ENCODE data around the gene MGAT1. TPM values are rescaled to one million over a fixed set of nuclear protein-coding genes. Genes with fewer than 3 reads are reported as not detected.
A peak's percentile ranks its signal among the peaks of the same experiment; 100 is the strongest.
"Not testable (repeated sequence)": the region's sequence is repeated elsewhere in the genome, so short reads cannot be mapped to it uniquely, and the experiment has no call there.

Gene MGAT1
- total RNA-seq, 1 donor from 2014 or later: 122 TPM

- no peaks in the 10 kb centered on the region for H3K27me3 Mint-ChIP-seq (ENCODE audit: low read depth)
- peaks cover 29% of the 10 kb centered on the region for H3K4me1 Mint-ChIP-seq (ENCODE audit: low read depth)
- peaks cover 58% of the 10 kb centered on the region for H3K36me3 Mint-ChIP-seq (ENCODE audit: low read depth)
- H3K27ac Mint-ChIP-seq: peak overlapping the region; percentile 92
- intact Hi-C loops (cut with micrococcal nuclease): loop anchor here (1.0 kb wide), 2 partner anchors 21 to 29 kb away; no protein-coding TSS in a partner anchor
- H3K9me3 Mint-ChIP-seq: peaks cover 10% of the 10 kb centered on the region
- H3K4me3 Mint-ChIP-seq (ENCODE audit: low read depth): peak overlapping the region; percentile 88
- DNase-seq (ENCODE audit: low spot score): peak; percentile 74
Measured at GRCh38 chr5:180831139-180832093, 28.8 kb upstream of the MGAT1 start.

- Mint-ChIP-seq H3K9me3 (peaks cover 10% of the 10 kb centered on the region), H3K27me3 (ENCODE audit: low read depth) (no peaks in the 10 kb centered on the region), H3K36me3 (ENCODE audit: low read depth) (peaks cover 54% of the 10 kb centered on the region), H3K27ac (peak overlapping the region; percentile 92), H3K4me3 (ENCODE audit: low read depth) (peak overlapping the region; percentile 88), H3K4me1 (ENCODE audit: low read depth) (peaks cover 38% of the 10 kb centered on the region)
- DNase-seq (ENCODE audit: low spot score): peak; percentile 66
- intact Hi-C loops (cut with micrococcal nuclease): loop anchor here (1.0 kb wide), 2 partner anchors 20 to 26 kb away; no protein-coding TSS in a partner anchor
Measured at GRCh38 chr5:180830253-180831138, 27.9 kb upstream of the MGAT1 start.

- peaks cover 10% of the 10 kb centered on the region for H3K9me3 Mint-ChIP-seq
- intact Hi-C loops (cut with micrococcal nuclease): loop anchor here (1.0 kb wide), 1 partner anchor 25 kb away; no protein-coding TSS in a partner anchor
- H3K36me3 Mint-ChIP-seq (ENCODE audit: low read depth): peaks cover 50% of the 10 kb centered on the region
- peaks cover 44% of the 10 kb centered on the region for H3K4me1 Mint-ChIP-seq (ENCODE audit: low read depth)
- H3K27ac Mint-ChIP-seq: peak overlapping the region; percentile 92
- no peaks in the 10 kb centered on the region for H3K27me3 Mint-ChIP-seq (ENCODE audit: low read depth)
- no peak for DNase-seq (ENCODE audit: low spot score)
- H3K4me3 Mint-ChIP-seq (ENCODE audit: low read depth): peak overlapping the region; percentile 88
Measured at GRCh38 chr5:180829726-180830125, 27.1 kb upstream of the MGAT1 start.

DNA sequence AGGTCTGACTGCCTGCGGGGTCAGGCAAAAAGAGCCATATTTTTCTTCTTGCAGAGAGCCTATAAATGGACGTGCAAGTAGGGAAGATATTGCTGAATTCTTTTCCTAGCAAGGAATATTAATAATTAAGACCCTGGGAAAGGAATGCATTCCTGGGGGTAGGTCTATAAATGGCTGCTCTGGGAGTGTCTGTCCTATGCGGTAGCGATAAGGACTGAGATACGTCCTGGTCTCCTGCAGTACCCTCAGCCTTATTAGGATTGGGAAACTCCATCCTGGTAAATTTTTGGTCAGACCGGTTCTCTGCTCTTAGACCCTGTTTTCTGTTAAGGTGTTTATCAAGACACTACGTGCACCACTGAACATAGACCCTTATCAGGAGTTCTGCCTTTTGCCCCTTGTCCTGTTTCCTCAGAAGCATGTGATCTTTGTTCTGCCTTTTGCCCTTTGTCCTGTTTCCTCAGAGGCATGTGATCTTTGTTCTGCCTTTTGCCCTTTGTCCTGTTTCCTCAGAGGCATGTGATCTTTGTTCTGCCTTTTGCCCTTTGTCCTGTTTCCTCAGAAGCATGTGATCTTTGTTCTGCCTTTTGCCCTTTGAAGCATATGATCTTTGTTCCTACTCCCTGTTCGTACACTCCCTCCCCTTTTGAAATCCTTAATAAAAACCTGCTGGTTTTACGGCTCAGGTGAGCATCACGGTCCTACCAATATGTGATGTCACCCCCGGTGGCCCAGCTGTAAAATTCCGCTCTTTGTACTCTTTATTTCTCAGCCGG is 26.3 kb upstream of the MGAT1 start:
- H3K27ac Mint-ChIP-seq: peak overlapping the region; percentile 53
- intact Hi-C loops (cut with micrococcal nuclease); H3K27me3 Mint-ChIP-seq (ENCODE audit: low read depth); DNase-seq (ENCODE audit: low spot score): not testable (repeated sequence)
- peak overlapping the region; percentile 67 for H3K4me3 Mint-ChIP-seq (ENCODE audit: low read depth)
- H3K9me3 Mint-ChIP-seq: peaks cover 10% of the 10 kb centered on the region
- peaks cover 42% of the 10 kb centered on the region for H3K36me3 Mint-ChIP-seq (ENCODE audit: low read depth)
- H3K4me1 Mint-ChIP-seq (ENCODE audit: low read depth): peaks cover 47% of the 10 kb centered on the region

DNA sequence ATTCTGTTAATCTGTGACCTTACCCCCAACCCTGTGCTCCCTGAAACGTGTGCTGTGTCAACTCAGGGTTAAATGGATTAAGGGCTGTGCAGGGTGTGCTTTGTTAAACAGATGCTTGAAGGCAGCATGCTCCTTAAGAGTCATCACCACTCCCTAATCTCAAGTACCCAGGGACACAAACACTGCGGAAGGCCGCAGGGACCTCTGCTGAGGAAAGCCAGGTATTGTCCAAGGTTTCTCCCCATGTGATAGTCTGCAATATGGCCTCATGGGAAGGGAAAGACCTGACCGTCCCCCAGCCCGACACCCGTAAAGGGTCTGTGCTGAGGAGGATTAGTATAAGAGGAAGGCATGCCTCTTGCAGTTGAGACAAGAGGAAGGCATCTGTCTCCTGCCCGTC is 24.8 kb upstream of the MGAT1 start:
- H3K27me3 Mint-ChIP-seq (ENCODE audit: low read depth); DNase-seq (ENCODE audit: low spot score); H3K4me3 Mint-ChIP-seq (ENCODE audit: low read depth); H3K27ac Mint-ChIP-seq; intact Hi-C loops (cut with micrococcal nuclease): not testable (repeated sequence)
- Mint-ChIP-seq H3K9me3 (peaks cover 10% of the 10 kb centered on the region), H3K36me3 (ENCODE audit: low read depth) (peaks cover 36% of the 10 kb centered on the region), H3K4me1 (ENCODE audit: low read depth) (peaks cover 41% of the 10 kb centered on the region)

DNA sequence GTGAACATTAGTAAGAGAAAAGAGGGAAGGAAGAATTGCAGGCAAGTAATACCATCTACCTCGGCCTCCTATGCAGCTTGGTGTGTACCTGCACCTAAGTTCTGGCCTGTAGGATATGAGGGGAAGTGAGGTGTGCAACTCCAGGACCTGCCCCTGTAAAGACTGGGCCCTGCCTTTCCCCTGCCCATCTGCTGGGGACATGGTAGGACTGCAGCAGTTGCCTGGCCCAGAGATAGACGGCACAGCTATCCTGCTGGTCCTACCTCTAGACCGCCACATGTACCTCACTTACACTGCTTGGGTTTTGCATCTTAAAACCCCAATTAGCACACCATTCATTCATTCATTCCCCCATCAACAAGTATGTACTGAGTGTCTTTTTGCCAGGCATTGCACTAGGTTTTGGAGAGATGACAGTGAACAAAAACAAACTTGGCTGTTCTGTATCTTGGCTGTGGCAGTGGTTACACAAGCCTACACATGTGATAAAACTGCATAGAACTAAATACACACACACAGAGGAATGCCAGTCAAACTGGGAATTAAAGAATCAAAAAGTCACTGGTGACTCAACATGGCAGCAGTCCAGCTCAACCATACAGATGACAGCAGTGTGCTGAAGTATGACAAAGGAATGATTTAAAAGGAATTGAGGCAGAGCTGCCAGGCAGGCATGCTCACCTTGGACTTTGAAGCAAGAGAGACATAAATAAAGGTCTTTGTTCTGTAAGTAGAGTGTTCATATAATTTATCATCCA is 23.3 kb upstream of the MGAT1 start:
- DNase-seq (ENCODE audit: low spot score): no peak
- peak overlapping the region; percentile 47 for H3K27ac Mint-ChIP-seq
- H3K36me3 Mint-ChIP-seq (ENCODE audit: low read depth): peaks cover 32% of the 10 kb centered on the region
- H3K4me3 Mint-ChIP-seq (ENCODE audit: low read depth): no peak overlapping the region
- peaks cover 10% of the 10 kb centered on the region for H3K9me3 Mint-ChIP-seq
- peaks cover 41% of the 10 kb centered on the region for H3K4me1 Mint-ChIP-seq (ENCODE audit: low read depth)
- intact Hi-C loops (cut with micrococcal nuclease): no loop called here
- no peaks in the 10 kb centered on the region for H3K27me3 Mint-ChIP-seq (ENCODE audit: low read depth)

- no peaks in the 10 kb centered on the region for H3K27me3 Mint-ChIP-seq (ENCODE audit: low read depth)
- no peak overlapping the region for H3K27ac Mint-ChIP-seq
- H3K4me1 Mint-ChIP-seq (ENCODE audit: low read depth): peaks cover 34% of the 10 kb centered on the region
- peaks cover 24% of the 10 kb centered on the region for H3K36me3 Mint-ChIP-seq (ENCODE audit: low read depth)
- H3K4me3 Mint-ChIP-seq (ENCODE audit: low read depth): no peak overlapping the region
- DNase-seq (ENCODE audit: low spot score): no peak
- peaks cover 7% of the 10 kb centered on the region for H3K9me3 Mint-ChIP-seq
- intact Hi-C loops (cut with micrococcal nuclease): no loop called here
Measured at GRCh38 chr5:180824630-180825476, 22.2 kb upstream of the MGAT1 start.

DNA sequence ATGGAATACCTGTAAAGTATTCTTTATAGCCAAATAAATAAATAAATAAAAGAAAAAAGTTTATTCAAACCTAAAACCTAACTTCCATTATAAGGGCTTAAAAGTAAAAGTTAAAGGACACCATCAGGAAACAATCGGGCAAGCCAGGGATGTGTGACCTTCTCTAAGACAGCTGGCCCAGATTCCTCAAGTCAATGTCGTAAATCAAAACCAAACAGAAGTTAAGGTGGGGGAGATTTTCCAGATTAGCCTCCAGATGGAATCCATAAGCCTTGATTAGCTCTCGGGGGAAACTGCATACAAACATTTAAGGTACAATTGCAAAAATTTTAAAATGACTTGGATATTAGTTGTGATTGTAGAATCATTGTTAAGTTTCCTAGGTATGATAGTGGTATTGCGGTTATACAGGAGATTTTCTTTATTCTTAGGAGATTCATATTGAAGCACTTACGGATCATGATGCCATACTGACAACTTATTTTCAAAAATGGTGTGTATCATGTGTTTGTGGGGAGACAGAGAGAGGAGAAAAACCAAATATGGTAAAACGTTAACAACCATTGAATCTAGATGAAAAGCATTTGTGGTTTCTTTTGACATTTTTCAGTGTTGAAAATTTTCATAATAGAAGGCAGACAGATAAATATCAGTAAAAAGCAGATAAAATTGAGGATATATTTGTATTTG is 21.5 kb upstream of the MGAT1 start:
- H3K4me3 Mint-ChIP-seq (ENCODE audit: low read depth): peak overlapping the region; percentile 10
- DNase-seq (ENCODE audit: low spot score): no peak
- peaks cover 16% of the 10 kb centered on the region for H3K36me3 Mint-ChIP-seq (ENCODE audit: low read depth)
- intact Hi-C loops (cut with micrococcal nuclease): no loop called here
- peaks cover 28% of the 10 kb centered on the region for H3K4me1 Mint-ChIP-seq (ENCODE audit: low read depth)
- no peaks in the 10 kb centered on the region for H3K27me3 Mint-ChIP-seq (ENCODE audit: low read depth)
- peak overlapping the region; percentile 51 for H3K27ac Mint-ChIP-seq
- no peaks in the 10 kb centered on the region for H3K9me3 Mint-ChIP-seq

- Mint-ChIP-seq H3K9me3 (no peaks in the 10 kb centered on the region), H3K4me3 (ENCODE audit: low read depth) (no peak overlapping the region), H3K36me3 (ENCODE audit: low read depth) (peaks cover 11% of the 10 kb centered on the region), H3K27me3 (ENCODE audit: low read depth) (no peaks in the 10 kb centered on the region), H3K4me1 (ENCODE audit: low read depth) (peaks cover 31% of the 10 kb centered on the region), H3K27ac (no peak overlapping the region)
- intact Hi-C loops (cut with micrococcal nuclease): no loop called here
- no peak for DNase-seq (ENCODE audit: low spot score)
Measured at GRCh38 chr5:180823346-180823745, 20.7 kb upstream of the MGAT1 start.

DNA sequence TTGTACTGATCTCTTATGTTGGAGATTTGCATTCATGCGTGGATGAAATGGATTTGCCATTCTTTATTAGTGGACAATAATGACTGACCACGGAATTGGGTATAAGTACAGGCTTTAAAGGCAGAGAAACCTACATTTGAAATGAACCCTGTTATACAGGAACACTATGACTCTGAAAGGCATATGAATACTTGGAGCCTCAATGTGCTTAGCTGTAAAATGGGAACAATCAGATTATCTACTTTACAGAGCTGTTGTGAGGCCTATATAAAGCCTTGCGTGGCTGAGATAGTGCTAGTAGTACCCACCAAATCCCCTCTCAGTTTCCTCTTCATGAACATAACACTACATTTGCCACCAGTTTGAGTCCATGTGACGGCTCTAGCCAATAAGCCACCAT is 18.9 kb upstream of the MGAT1 start:
- no peak overlapping the region for H3K4me3 Mint-ChIP-seq (ENCODE audit: low read depth)
- peaks cover 38% of the 10 kb centered on the region for H3K4me1 Mint-ChIP-seq (ENCODE audit: low read depth)
- H3K27ac Mint-ChIP-seq: no peak overlapping the region
- no peaks in the 10 kb centered on the region for H3K27me3 Mint-ChIP-seq (ENCODE audit: low read depth)
- DNase-seq (ENCODE audit: low spot score): no peak
- peaks cover 3% of the 10 kb centered on the region for H3K36me3 Mint-ChIP-seq (ENCODE audit: low read depth)
- intact Hi-C loops (cut with micrococcal nuclease): no loop called here
- no peaks in the 10 kb centered on the region for H3K9me3 Mint-ChIP-seq
